HFF-Myc (cell line): ENCODE measurements around the gene PTGER3.

Experiments used
- DNase-seq: peaks from one replicate; pipeline ENCODE4 v3.0.0-alpha.2; 2011; ENCODE audit warnings: low read depth; ENCODE audit errors: extremely low read depth
- H3K4me3 ChIP-seq: replicated peaks from 2 replicates; pipeline ENCODE4 v1.5.1; 2011; ENCODE audit warnings: low read depth, mild to moderate bottlenecking, control low read depth, low read length
- TF ChIP-seq, protein P1 (sequence below): IDR thresholded peaks from 2 replicates; pipeline ENCODE4 v1.5.1; 2012; ENCODE audit warnings: mild to moderate bottlenecking, low read depth, low read length, control low read depth; ENCODE audit errors: missing control alignments

PTGER3 gene

DNA sequence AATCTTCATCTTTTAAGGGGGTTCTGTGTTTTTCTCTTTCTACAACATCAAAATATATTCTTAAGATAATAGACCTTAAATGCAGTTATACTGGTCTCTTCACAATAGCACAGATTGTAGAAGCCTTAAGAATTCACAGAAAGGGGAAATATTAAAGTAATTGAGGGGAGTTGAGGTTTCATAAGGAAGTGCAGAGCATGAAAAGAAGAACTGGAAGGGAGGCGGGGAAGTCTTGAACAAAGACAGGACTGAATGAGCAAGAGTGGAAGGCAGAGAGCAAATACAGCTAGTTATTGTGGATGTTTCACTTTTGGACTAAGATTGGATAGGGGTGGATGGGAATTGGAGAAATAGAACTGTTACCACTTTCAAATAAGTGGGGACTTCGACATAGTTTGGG is 67.7 kb downstream of the PTGER3 start:
- no peak for DNase-seq
- H3K4me3 ChIP-seq = no peak overlapping the region

GRCh38 chr1:70979313-70979712 is 68.3 kb downstream of the PTGER3 start:
- TF ChIP-seq, protein P1, sequence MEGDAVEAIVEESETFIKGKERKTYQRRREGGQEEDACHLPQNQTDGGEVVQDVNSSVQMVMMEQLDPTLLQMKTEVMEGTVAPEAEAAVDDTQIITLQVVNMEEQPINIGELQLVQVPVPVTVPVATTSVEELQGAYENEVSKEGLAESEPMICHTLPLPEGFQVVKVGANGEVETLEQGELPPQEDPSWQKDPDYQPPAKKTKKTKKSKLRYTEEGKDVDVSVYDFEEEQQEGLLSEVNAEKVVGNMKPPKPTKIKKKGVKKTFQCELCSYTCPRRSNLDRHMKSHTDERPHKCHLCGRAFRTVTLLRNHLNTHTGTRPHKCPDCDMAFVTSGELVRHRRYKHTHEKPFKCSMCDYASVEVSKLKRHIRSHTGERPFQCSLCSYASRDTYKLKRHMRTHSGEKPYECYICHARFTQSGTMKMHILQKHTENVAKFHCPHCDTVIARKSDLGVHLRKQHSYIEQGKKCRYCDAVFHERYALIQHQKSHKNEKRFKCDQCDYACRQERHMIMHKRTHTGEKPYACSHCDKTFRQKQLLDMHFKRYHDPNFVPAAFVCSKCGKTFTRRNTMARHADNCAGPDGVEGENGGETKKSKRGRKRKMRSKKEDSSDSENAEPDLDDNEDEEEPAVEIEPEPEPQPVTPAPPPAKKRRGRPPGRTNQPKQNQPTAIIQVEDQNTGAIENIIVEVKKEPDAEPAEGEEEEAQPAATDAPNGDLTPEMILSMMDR = no peak
- DNase-seq = no peak
- no peak overlapping the region for H3K4me3 ChIP-seq

More for the DNA sequence above, 67.7 kb downstream of the PTGER3 start:
- TF ChIP-seq, protein P1 = no peak

DNA sequence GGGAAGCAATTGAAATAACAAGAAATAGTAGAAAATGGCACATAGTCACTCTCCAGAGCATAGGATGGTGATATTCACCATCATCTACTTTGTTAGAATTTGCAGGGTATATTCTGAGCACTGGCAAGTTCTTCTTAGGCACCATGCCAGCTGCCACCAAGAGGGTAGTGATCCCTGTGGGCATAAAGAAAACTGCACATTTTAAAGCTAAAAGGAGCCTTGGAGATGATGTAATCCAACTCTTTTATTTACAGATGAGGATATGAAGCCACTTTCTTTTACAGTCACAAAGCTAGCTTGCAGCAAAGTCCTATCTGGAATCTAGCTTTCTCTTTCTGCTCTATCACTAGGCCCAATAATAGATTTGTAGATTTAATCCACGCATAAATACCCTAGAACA is 69.0 kb downstream of the PTGER3 start:
- H3K4me3 ChIP-seq = no peak overlapping the region
- no peak for DNase-seq
- TF ChIP-seq, protein P1 = no peak

GRCh38 chr1:70977575-70977974 is 70.0 kb downstream of the PTGER3 start:
- H3K4me3 ChIP-seq = no peak overlapping the region
- TF ChIP-seq, protein P1 = no peak
- DNase-seq = no peak

DNA sequence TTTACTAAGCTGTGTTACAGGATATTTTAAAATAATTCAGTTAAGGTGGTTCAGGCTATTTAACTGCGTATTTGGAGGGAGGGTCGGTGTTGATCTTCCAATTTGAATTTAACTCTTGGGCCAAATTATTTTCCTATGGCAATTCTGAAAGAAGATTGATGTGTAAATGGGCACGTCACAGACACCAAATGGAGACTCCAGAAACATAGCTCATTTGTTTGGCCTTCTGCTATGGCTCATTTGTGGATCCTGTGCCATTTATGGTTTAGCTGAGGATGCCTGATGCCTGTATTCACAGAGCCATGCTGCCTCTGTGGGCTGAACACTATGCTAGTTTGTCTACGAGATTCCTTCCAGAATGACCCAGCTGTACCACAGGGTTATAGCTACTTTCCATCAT is 70.6 kb downstream of the PTGER3 start:
- DNase-seq = no peak
- TF ChIP-seq, protein P1 = no peak
- H3K4me3 ChIP-seq = no peak overlapping the region

DNA sequence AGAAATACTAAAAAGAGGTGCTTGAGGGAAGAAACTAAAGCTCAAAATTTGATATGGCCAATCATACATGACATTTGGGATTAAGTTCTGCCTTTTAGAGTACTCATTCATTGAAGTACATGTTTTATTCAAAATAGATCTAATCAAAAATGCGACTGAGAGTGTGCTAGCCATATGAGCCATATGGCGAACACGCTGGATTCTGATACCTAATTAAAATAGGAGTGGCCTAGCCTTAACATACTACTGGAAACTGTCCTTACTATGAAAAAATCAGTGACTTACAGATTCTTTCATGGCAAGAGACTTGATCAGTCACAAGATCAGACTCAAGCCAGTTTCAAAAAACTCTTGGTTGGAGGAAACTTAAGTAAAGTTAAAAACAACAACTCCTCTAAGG is 73.9 kb downstream of the PTGER3 start:
- no peak overlapping the region for H3K4me3 ChIP-seq
- no peak for DNase-seq
- TF ChIP-seq, protein P1 = no peak

- TF ChIP-seq, protein P1 = no peak
- no peak for DNase-seq
- H3K4me3 ChIP-seq = no peak overlapping the region
These were observed 77.2 kb downstream of the PTGER3 start for GRCh38 chr1:70970407-70970806.
